ENCODE measurements around the gene PPP6R2.
"Not testable (repeated sequence)": the region's sequence is repeated elsewhere in the genome, so short reads cannot be mapped to it uniquely, and the experiment has no call there.

The PPP6R2 gene

DNA sequence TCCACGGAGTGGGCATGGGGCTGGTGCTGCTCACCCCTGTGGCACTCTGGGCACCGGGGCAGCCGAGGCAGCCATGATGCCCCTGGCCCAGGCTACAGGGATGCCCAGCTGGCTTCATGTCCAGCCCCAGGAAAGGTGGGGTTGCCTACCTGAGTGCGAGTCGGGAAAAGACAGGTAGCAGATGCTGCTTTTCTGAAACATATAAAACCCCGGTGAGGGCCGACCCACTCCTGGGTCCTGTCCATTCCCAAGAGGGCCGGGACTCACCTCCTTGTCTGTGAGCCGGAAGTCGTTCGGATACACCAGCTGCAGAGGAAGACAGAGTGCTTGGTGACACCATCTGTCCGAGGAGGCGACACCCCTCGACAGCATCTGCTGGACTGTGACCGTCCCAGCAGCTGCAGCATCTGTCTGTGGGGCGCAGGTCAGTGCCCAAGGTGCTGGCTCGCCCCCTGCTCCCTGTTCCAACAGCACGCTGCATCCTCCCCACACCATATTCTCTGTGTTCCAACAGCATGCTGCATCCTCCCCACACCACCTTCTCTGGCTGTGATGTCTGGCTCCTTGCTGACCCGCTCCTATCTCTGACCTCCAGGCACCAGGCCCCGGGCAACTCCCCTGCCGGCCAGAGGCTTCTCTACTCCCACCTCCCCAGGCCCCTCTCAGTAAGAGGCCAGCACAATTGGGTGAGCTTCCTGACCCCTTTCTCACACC lies 24.3 kb upstream of the PPP6R2 start:
- H3K4me3 ChIP-seq (ENCODE audit: low read length): no peak overlapping the region
- TF ChIP-seq, protein P1, sequence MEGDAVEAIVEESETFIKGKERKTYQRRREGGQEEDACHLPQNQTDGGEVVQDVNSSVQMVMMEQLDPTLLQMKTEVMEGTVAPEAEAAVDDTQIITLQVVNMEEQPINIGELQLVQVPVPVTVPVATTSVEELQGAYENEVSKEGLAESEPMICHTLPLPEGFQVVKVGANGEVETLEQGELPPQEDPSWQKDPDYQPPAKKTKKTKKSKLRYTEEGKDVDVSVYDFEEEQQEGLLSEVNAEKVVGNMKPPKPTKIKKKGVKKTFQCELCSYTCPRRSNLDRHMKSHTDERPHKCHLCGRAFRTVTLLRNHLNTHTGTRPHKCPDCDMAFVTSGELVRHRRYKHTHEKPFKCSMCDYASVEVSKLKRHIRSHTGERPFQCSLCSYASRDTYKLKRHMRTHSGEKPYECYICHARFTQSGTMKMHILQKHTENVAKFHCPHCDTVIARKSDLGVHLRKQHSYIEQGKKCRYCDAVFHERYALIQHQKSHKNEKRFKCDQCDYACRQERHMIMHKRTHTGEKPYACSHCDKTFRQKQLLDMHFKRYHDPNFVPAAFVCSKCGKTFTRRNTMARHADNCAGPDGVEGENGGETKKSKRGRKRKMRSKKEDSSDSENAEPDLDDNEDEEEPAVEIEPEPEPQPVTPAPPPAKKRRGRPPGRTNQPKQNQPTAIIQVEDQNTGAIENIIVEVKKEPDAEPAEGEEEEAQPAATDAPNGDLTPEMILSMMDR (conservative IDR thresholded peaks at IDR 0.05; ENCODE audit: low read depth, low read length): no peak
- no peak for DNase-seq (ENCODE audit: low read depth)

DNA sequence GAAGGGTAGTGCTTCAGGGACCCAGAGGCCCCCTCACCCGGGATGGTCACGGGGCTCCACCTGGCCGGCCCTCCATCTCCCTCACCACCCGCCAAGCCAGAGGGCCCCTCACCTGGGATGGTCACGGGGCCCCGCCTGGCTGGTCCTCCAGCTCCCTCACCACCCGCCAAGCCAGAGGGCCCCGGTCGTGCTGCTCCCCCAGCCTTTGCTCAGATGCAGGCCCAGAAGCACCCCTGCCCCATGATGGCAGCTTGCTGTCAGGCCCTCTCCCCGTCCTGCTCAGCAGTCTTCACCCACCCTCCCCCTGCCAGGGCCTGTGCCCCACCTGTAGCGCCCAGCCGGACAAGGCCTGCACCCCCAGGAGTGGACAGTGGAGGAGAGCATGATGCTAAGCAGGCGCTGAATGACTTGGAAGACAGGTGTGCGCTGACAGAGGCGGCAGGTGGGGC lies 23.6 kb upstream of the PPP6R2 start:
- TF ChIP-seq, protein P1 (conservative IDR thresholded peaks at IDR 0.05; ENCODE audit: low read depth, low read length): no peak
- DNase-seq (ENCODE audit: low read depth): no peak
- H3K4me3 ChIP-seq (ENCODE audit: low read length): no peak overlapping the region

DNA sequence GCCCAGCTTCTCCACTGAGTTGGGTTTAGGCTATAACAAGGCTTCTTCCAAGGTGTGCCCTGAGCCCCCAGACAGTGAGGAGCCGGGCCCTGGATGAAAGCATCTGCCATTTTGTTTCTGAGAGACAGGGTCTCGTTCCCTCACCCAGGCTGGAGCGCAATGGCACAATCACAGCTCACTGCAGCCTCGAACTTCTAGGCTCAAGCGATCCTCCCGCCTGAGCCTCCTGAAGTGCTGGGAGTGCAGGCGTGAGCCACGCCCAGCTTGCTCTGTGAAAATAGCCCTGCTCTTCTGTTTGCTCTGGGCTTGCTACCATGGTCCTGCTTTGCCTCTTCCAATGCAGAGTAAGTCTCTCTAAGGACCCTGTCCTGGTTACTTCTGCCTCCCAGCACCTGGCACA lies 23.0 kb upstream of the PPP6R2 start:
- no peak overlapping the region for H3K4me3 ChIP-seq (ENCODE audit: low read length)
- TF ChIP-seq, protein P1 (conservative IDR thresholded peaks at IDR 0.05; ENCODE audit: low read depth, low read length): no peak
- no peak for DNase-seq (ENCODE audit: low read depth)

DNA sequence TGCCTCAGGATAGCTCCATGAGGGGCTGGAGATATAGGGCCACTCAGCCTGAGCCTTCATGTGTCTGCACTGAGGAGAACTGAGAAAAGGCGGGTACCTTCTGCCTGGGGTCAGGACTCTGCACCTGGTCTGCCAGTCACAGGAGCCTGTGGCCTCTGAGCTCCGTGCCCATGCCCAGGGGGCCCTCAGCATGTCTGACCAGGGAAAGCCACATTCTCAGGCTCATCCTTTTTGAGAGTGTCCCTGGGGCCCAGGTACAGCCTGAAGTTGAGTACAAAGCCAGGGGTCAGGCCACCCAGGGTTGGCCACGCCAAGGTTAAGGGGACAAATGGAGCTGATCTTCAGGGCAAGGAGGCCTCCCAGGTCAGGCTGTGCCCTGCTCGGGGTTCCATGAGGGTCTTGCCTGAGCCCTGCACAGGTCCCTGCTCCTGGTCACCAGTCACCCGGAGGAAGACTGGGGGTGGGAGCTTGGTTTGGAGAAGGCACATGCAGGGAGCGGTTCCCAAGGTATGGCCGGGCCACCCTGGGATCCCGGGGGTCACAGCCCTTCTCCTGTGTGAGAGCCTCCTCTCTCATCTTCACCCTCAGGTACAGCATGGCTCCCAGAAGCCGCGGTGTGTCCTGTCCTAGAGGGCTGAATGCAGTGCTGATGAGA lies 22.3 kb upstream of the PPP6R2 start:
- TF ChIP-seq, protein P1 (conservative IDR thresholded peaks at IDR 0.05; ENCODE audit: low read depth, low read length): no peak
- DNase-seq (ENCODE audit: low read depth): no peak
- no peak overlapping the region for H3K4me3 ChIP-seq (ENCODE audit: low read length)

DNA sequence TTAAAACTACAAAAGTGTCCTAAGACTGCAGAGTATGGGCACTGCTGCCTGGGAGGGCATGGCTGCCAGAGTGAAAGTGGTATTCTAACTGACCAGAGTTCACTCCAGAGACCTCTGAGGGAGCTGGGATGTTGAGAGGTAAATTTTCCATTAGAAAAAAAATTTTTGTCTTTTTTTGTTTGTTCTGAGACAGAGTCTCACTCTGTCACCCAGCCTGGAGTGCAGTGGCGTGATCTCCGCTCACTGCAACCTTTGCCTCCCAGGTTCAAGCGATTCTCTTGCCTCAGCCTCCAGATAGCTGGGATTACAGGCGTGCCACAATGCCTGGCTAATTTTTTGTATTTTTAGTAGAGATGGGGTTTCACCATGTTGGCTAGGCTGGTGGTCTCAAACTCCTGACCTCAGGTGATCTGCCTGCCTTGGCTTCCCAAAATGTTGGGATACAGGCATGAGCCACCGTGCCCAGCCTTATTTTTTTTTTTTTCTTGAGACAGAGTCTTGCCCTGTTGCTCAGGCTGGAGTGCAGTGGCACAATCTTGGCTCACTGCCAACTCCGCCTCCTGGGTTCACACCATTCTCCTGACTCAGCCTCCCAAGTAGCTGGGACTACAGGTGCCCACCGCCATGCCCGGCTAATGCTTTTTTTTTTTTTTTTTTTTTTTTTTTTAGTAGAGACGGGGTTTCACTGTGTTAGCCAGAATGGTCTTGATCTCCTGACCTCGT lies 20.6 kb upstream of the PPP6R2 start:
- not testable (repeated sequence) for H3K4me3 ChIP-seq (ENCODE audit: low read length); DNase-seq (ENCODE audit: low read depth)

- TF ChIP-seq, protein P1 (conservative IDR thresholded peaks at IDR 0.05; ENCODE audit: low read depth, low read length): no peak
- H3K4me3 ChIP-seq (ENCODE audit: low read length): no peak overlapping the region
- DNase-seq (ENCODE audit: low read depth): no peak
Measured at GRCh38 chr22:50323900-50324299, 19.2 kb upstream of the PPP6R2 start.

- TF ChIP-seq, protein P1 (conservative IDR thresholded peaks at IDR 0.05; ENCODE audit: low read depth, low read length): no peak
- DNase-seq (ENCODE audit: low read depth): no peak
- peak overlapping the region; percentile 47 for H3K4me3 ChIP-seq (ENCODE audit: low read length)
Measured at GRCh38 chr22:50325444-50326224, 17.5 kb upstream of the PPP6R2 start.
